Right ventricle myocardium inferior (tissue), 1 donor: Measurements from ENCODE around the gene TSC2. TPM values are rescaled to one million over a fixed set of nuclear protein-coding genes. Genes with fewer than 3 reads are reported as not detected.

Source experiments
- ATAC-seq: fragments of 200-7000 bp; cut with Tn5 transposase; one replicate; pipeline ENCODE4 v1.9.1; 2020; ENCODE audit warnings: mild to moderate bottlenecking, moderate library complexity
- DNase-seq: peaks from one replicate; pipeline ENCODE4 v3.0.0; 2021; ENCODE audit errors: missing footprints
- intact Hi-C: fragments of 100-400 bp; cut with DNase I; formaldehyde crosslinking; loops from one replicate; pipeline ENCODE4 v1.11.0; 2022
- total RNA-seq: library from RNA; stranded (reverse); fragmentation: NEBNext Ultra II Directional; extraction: Animal tissue kit (Norgen Biotek cat#: 25700); gene quantifications from one replicate; pipeline ENCODE4 v1.2.1, GENCODE V29; 2021
- donor health status: DM: no; HTN: yes; CAD: no; lungs with severe emphysema.

The TSC2 gene
- total RNA-seq, 1 donor from 2014 or later: 62.8 TPM

GRCh38 chr16:2056681-2057407, 9.1 kb downstream of the TSC2 start:
- no peak for ATAC-seq
- intact Hi-C loops: loop anchor here (1.0 kb wide), 1 partner anchor 34 kb away; no protein-coding TSS in a partner anchor
- DNase-seq: no peak

- ATAC-seq (no peak), DNase-seq (no peak)
- intact Hi-C loops: no loop called here
Observed at GRCh38 chr16:2057438-2057837, 9.7 kb downstream of the TSC2 start.

GRCh38 chr16:2058420-2058819, 10.6 kb downstream of the TSC2 start:
- DNase-seq (no peak), ATAC-seq (no peak)
- intact Hi-C loops: no loop called here

- ATAC-seq: no peak
- intact Hi-C loops: no loop called here
Observed at GRCh38 chr16:2058872-2059271, 11.1 kb downstream of the TSC2 start.

GRCh38 chr16:2060346-2060745, 12.6 kb downstream of the TSC2 start:
- no peak for ATAC-seq
- no peak for DNase-seq
- intact Hi-C loops: no loop called here

More at GRCh38 chr16:2058872-2059271, 11.1 kb downstream of the TSC2 start:
- DNase-seq: no peak

- DNase-seq: no peak
- intact Hi-C loops: no loop called here
- no peak for ATAC-seq
Observed at GRCh38 chr16:2061023-2061422, 13.2 kb downstream of the TSC2 start.

- DNase-seq: no peak
- intact Hi-C loops: no loop called here
- ATAC-seq: no peak
Observed at GRCh38 chr16:2061526-2061925, 13.7 kb downstream of the TSC2 start.

GRCh38 chr16:2062801-2063200, 15.0 kb downstream of the TSC2 start:
- no peak for DNase-seq
- intact Hi-C loops: no loop called here
- no peak for ATAC-seq

- no peak for ATAC-seq
Observed at GRCh38 chr16:2063861-2064260, 16.1 kb downstream of the TSC2 start.

GRCh38 chr16:2064368-2064945, 16.7 kb downstream of the TSC2 start:
- ATAC-seq (no peak), DNase-seq (no peak)
- intact Hi-C loops: no loop called here

More at GRCh38 chr16:2063861-2064260, 16.1 kb downstream of the TSC2 start:
- no peak for DNase-seq
- intact Hi-C loops: no loop called here

- intact Hi-C loops: no loop called here
- DNase-seq (no peak), ATAC-seq (no peak)
Observed at GRCh38 chr16:2066139-2066538, 18.4 kb downstream of the TSC2 start.

- ATAC-seq (no peak), DNase-seq (no peak)
- intact Hi-C loops: no loop called here
Observed at GRCh38 chr16:2070576-2071453, 23.0 kb downstream of the TSC2 start.

GRCh38 chr16:2071454-2072202, 23.8 kb downstream of the TSC2 start:
- DNase-seq: no peak
- ATAC-seq: peak; percentile 27
- intact Hi-C loops: no loop called here

- no peak for DNase-seq
- intact Hi-C loops: no loop called here
- ATAC-seq: no peak
Observed at GRCh38 chr16:2072926-2073325, 25.1 kb downstream of the TSC2 start.

GRCh38 chr16:2074071-2074470, 26.3 kb downstream of the TSC2 start:
- intact Hi-C loops: no loop called here
- DNase-seq (no peak), ATAC-seq (no peak)

- intact Hi-C loops: no loop called here
- DNase-seq (no peak), ATAC-seq (no peak)
Observed at GRCh38 chr16:2075631-2076030, 27.8 kb downstream of the TSC2 start.

- ATAC-seq (no peak), DNase-seq (no peak)
- intact Hi-C loops: no loop called here
Observed at GRCh38 chr16:2076072-2076865, 28.5 kb downstream of the TSC2 start.

GRCh38 chr16:2077016-2077415, 29.2 kb downstream of the TSC2 start:
- intact Hi-C loops: no loop called here
- DNase-seq (no peak), ATAC-seq (no peak)
